ENCODE measurements around the gene DAB2.

DNA sequence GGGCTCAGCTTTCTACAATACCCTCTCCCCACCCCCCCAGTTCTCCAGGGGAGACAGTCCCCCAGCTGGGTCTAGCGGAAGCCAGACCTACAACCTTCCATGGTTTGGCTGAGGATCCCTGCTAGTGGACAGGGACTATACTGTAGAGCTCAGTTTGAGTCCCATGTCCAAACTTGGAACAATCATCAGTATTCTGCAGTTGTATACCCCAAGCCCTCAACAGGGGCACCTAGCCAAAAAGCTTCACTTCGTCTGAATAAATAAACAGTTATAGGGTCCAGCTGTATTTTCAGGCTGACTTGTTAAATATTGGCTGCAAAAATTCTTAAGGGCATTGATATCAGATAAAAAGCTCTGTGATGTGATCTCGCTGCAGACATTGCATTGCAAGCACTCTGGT lies 45.1 kb downstream of the DAB2 start:
- TF ChIP-seq CTCF (IDR thresholded peaks at IDR 0.05; ENCODE audit: low read depth, low read length, poor library complexity, severe bottlenecking): no peak
- no peak for TF ChIP-seq EZH2phosphoT487 (IDR thresholded peaks at IDR 0.05; ENCODE audit: borderline replicate concordance, low read length)
